Common myeloid progenitor, CD34-positive (primary cell): Measurements from ENCODE around the gene NRCAM.

Source experiments
- CTCF ChIA-PET: fragments of 350-600 bp; sonication (Branson Sonifier 250); formaldehyde crosslinking; loops from one replicate; lab custom pipeline; 2021; ENCODE audit warnings: antibody characterized with exemption; lab: Charles Lee
- POLR2A ChIA-PET: fragments of 350-600 bp; sonication (Branson Sonifier 250); formaldehyde crosslinking; loops from one replicate; lab custom pipeline; 2021; ENCODE audit warnings: antibody characterized with exemption; lab: Charles Lee
- DNase-seq, 3 donors: peaks; one replicate each; pipeline versions ENCODE4 v3.0.0 to v3.0.0-alpha.2; 2013
- H3K27ac ChIP-seq, 2 experiments: 1 replicate in 1 of 2; 2 replicates in 1 of 2; pipeline ENCODE4 v1.7.0; 2013; ENCODE audit warnings: inconsistent platforms in 2 of 2, low read length in 2 of 2, mild to moderate bottlenecking in 2 of 2, low read depth in 1 of 2, moderate library complexity in 1 of 2; ENCODE audit not compliant: severe bottlenecking in 2 of 2, insufficient read depth in 1 of 2, poor library complexity in 1 of 2
- H3K27me3 ChIP-seq, 5 experiments: replicated peaks in 2 of 5; 1 replicate in 3 of 5; 2 replicates in 2 of 5; pipeline versions ENCODE4 v1.6.1 to v1.7.0; 2013; ENCODE audit warnings: low read length in 4 of 5, mild to moderate bottlenecking in 2 of 5, moderate library complexity in 2 of 5, inconsistent platforms in 1 of 5; ENCODE audit not compliant: insufficient read depth in 5 of 5, control insufficient read depth in 4 of 5
- H3K36me3 ChIP-seq, 4 experiments: 1 replicate in 2 of 4; 2 replicates in 2 of 4; pipeline versions ENCODE4 v1.6.1 to v1.7.0; 2013; ENCODE audit warnings: low read length in 3 of 4, control low read depth in 1 of 4, mild to moderate bottlenecking in 1 of 4; ENCODE audit not compliant: control insufficient read depth in 4 of 4, insufficient read depth in 4 of 4
- H3K4me1 ChIP-seq, 4 experiments: 1 replicate in 3 of 4; 2 replicates in 1 of 4; pipeline versions ENCODE4 v1.6.1 to v1.7.1; 2013; ENCODE audit warnings: low read length in 3 of 4, mild to moderate bottlenecking in 3 of 4, control low read depth in 1 of 4, inconsistent platforms in 1 of 4, moderate library complexity in 1 of 4; ENCODE audit not compliant: control insufficient read depth in 4 of 4, insufficient read depth in 4 of 4; ENCODE audit errors: control extremely low read depth in 1 of 4
- H3K4me3 ChIP-seq, 7 experiments: 1 replicate in 4 of 7; 2 replicates in 3 of 7; pipeline versions ENCODE4 v1.5.1 to v1.7.0; 2013; ENCODE audit warnings: mild to moderate bottlenecking in 7 of 7, low read length in 6 of 7, moderate library complexity in 6 of 7, inconsistent platforms in 2 of 7, low read depth in 2 of 7, control low read depth in 1 of 7; ENCODE audit not compliant: insufficient read depth in 4 of 7, control insufficient read depth in 1 of 7; ENCODE audit errors: extremely low read depth in 1 of 7
- H3K9me3 ChIP-seq, 5 experiments: 1 replicate in 4 of 5; 2 replicates in 1 of 5; pipeline versions ENCODE4 v1.6.1 to v1.7.1; 2013; ENCODE audit warnings: low read length in 4 of 5, mild to moderate bottlenecking in 2 of 5, inconsistent platforms in 1 of 5, low read depth in 1 of 5, moderate library complexity in 1 of 5; ENCODE audit not compliant: control insufficient read depth in 4 of 5, insufficient read depth in 2 of 5; ENCODE audit errors: control extremely low read depth in 1 of 5
- WGBS: methylation state at CpG from one replicate; pipeline ENCODE4 v1.1.5; 2013; ENCODE audit not compliant: insufficient coverage; 5-methylcytosine and 5-hydroxymethylcytosine counted together

The NRCAM gene

GRCh38 chr7:108142675-108143259 lies 313.5 kb downstream of the NRCAM start:
- Histone ChIP-seq H3K27ac (no peak overlapping the region), H3K27me3 (peaks cover 0 to 1% (median 0%) of the 10 kb centered on the region in 5 experiments), H3K4me3 (no peak overlapping the region), H3K4me1 (peaks cover 0 to 16% (median 4%) of the 10 kb centered on the region in 4 experiments), H3K36me3 (no peaks in the 10 kb centered on the region), H3K9me3 (no peaks in the 10 kb centered on the region)
- ChIA-PET POLR2A (no interaction called here), CTCF (interaction anchor here (0.9 kb wide), 2 partner anchors 17 to 29 kb away, joined by 3 read pairs; no protein-coding TSS in a partner anchor)
- 96% methylated on average over 4 of the region's 6 CpGs for WGBS
- DNase-seq: no peak

GRCh38 chr7:108142180-108142579 lies 314.1 kb downstream of the NRCAM start:
- Histone ChIP-seq H3K9me3 (no peaks in the 10 kb centered on the region), H3K4me1 (peaks cover 0 to 16% (median 4%) of the 10 kb centered on the region in 4 experiments), H3K27ac (no peak overlapping the region), H3K27me3 (peaks cover 0 to 1% (median 0%) of the 10 kb centered on the region in 5 experiments), H3K36me3 (no peaks in the 10 kb centered on the region), H3K4me3 (no peak overlapping the region)
- ChIA-PET POLR2A (no interaction called here), CTCF (interaction anchor here (0.9 to 1.5 kb wide), 2 partner anchors 17 to 28 kb away, joined by 3 to 5 read pairs; no protein-coding TSS in a partner anchor)
- 100% methylated on average over 1 of the region's 4 CpGs for WGBS
- DNase-seq: no peak

GRCh38 chr7:108140671-108141070 lies 315.6 kb downstream of the NRCAM start:
- Histone ChIP-seq H3K27me3 (peaks cover 0 to 1% (median 0%) of the 10 kb centered on the region in 5 experiments), H3K36me3 (no peaks in the 10 kb centered on the region), H3K27ac (no peak overlapping the region), H3K9me3 (no peaks in the 10 kb centered on the region), H3K4me3 (no peak overlapping the region), H3K4me1 (peaks cover 4 to 26% (median 9%) of the 10 kb centered on the region in 4 experiments)
- CTCF ChIA-PET: interaction anchor here (0.9 to 1.5 kb wide), 3 partner anchors 27 to 31 kb away, joined by 3 to 5 read pairs (median 4); no protein-coding TSS in a partner anchor
- POLR2A ChIA-PET: interaction anchor here (0.6 kb wide), 1 partner anchor 1186 kb away, joined by 3 read pairs; no protein-coding TSS in a partner anchor
- DNase-seq: no peak

GRCh38 chr7:108138911-108139310 lies 317.3 kb downstream of the NRCAM start:
- Histone ChIP-seq H3K36me3 (no peaks in the 10 kb centered on the region), H3K4me3 (no peak overlapping the region), H3K9me3 (no peaks in the 10 kb centered on the region), H3K4me1 (peaks cover 16 to 42% (median 20%) of the 10 kb centered on the region in 4 experiments), H3K27me3 (no peaks in the 10 kb centered on the region), H3K27ac (no peak overlapping the region)
- CTCF ChIA-PET: interaction anchor here (0.6 to 2.4 kb wide), 3 partner anchors 20 to 61 kb away, joined by 3 to 12 read pairs (median 3); no protein-coding TSS in a partner anchor
- no peak for DNase-seq
- POLR2A ChIA-PET: no interaction called here

- WGBS: 97% methylated on average over 4 of the region's 4 CpGs
- Histone ChIP-seq H3K27ac (no peak overlapping the region), H3K4me1 (peaks cover 16 to 47% (median 20%) of the 10 kb centered on the region in 4 experiments), H3K9me3 (no peaks in the 10 kb centered on the region), H3K36me3 (no peaks in the 10 kb centered on the region), H3K27me3 (no peaks in the 10 kb centered on the region), H3K4me3 (no peak overlapping the region)
- ChIA-PET CTCF (interaction anchor here (0.6 to 2.4 kb wide), 5 partner anchors 8 to 28 kb away, joined by 3 to 12 read pairs (median 3); no protein-coding TSS in a partner anchor), POLR2A (no interaction called here)
- no peak for DNase-seq
Measured at GRCh38 chr7:108137993-108138392, 318.2 kb downstream of the NRCAM start.

GRCh38 chr7:108137040-108137439 lies 319.2 kb downstream of the NRCAM start:
- ChIA-PET CTCF (interaction anchor here (1.3 to 2.4 kb wide), 2 partner anchors 9 to 24 kb away, joined by 7 to 12 read pairs; no protein-coding TSS in a partner anchor), POLR2A (no interaction called here)
- no peak for DNase-seq
- Histone ChIP-seq H3K4me3 (no peak overlapping the region), H3K4me1 (peaks cover 16 to 52% (median 20%) of the 10 kb centered on the region in 4 experiments), H3K27ac (no peak overlapping the region), H3K27me3 (no peaks in the 10 kb centered on the region), H3K9me3 (no peaks in the 10 kb centered on the region), H3K36me3 (no peaks in the 10 kb centered on the region)
- 100% methylated on average over 2 of the region's 3 CpGs for WGBS

GRCh38 chr7:108136191-108136688 lies 320.0 kb downstream of the NRCAM start:
- no peaks in the 10 kb centered on the region for H3K36me3 ChIP-seq
- H3K4me3 ChIP-seq: peak overlapping the region in 1 of 7 experiments; percentile 8
- peaks cover 16 to 52% (median 20%) of the 10 kb centered on the region in 4 experiments for H3K4me1 ChIP-seq
- H3K27ac ChIP-seq: peak overlapping the region; percentile 41 to 54
- H3K27me3 ChIP-seq: no peaks in the 10 kb centered on the region
- H3K9me3 ChIP-seq: no peaks in the 10 kb centered on the region
- ChIA-PET POLR2A (interaction anchor here (0.8 kb wide), 1 partner anchor 41 kb away, joined by 5 read pairs; no protein-coding TSS in a partner anchor), CTCF (interaction anchor here (1.1 to 2.2 kb wide), 3 partner anchors 9 to 22 kb away, joined by 3 to 9 read pairs (median 7); no protein-coding TSS in a partner anchor)
- WGBS: 59% methylated on average over 2 of the region's 4 CpGs
- DNase-seq: peak; percentile 62 to 96 (median 92)
